OCI-M1 (cell line): Measurements from ENCODE around the gene COMMD2.

Experiments used
- DNase-seq: peaks from one replicate; lab custom pipeline; 2025; lab: John Stamatoyannopoulos, UW

The COMMD2 gene

GRCh38 chr3:149702691-149703441 lies 49.4 kb downstream of the COMMD2 start:
- DNase-seq = no peak

GRCh38 chr3:149701977-149702350 lies 50.3 kb downstream of the COMMD2 start:
- DNase-seq = no peak

DNA sequence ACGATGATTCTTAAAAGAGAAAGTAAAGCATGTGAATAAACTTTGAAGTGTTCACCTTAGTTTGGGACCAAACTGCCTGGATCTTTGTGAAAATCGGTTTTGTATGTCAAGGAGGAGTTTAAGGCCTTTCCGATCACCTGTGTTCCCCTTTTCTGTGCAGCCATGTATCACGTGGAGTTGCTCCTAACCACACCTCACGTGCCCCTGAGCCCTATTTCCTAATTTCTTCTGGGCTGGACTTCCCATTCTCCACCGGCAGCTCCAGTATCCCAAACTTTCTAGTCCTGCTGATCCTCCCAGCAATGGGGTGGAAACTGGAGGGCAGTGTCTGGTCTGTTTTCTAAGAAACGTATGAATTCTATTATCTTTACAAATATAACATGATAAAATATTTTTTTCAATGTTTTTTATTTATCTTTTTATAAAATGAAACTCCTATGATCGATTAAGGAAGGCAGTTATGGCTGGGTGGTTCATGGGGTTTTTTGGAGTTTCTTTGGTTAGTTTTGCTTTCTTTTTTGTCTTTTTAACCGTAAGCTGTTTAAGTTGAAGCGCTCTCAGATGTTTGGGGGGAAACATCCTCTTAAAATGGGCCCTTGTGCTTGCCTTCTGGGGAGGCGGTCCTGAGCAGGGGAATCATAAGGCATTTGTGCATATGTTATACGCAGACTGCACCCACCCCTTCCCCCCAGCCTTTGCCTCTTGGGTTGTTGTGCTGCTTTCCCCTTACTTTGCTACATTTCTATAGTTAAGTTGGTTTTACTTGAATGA lies 50.9 kb downstream of the COMMD2 start:
- DNase-seq = no peak
